ENCODE results near the gene DTX3.
A peak's percentile ranks its signal among the peaks of the same experiment; 100 is the strongest.
"Not testable (repeated sequence)": the region's sequence is repeated elsewhere in the genome, so short reads cannot be mapped to it uniquely, and the experiment has no call there.

The DTX3 gene

GRCh38 chr12:57630891-57631433, 26.3 kb downstream of the DTX3 start:
- 0% methylated on average over 1 of the region's 6 CpGs for WGBS (ENCODE audit: insufficient coverage)
- ChIA-PET POLR2A (no interaction called here), CTCF (interaction anchor here (0.7 to 5.6 kb wide), 9 partner anchors 10 to 176 kb away, joined by 3 to 34 read pairs (median 4); partner anchors contain the start of gene INHBE)
- peaks cover under 1 to 79% (median 47%) of the 10 kb centered on the region in 5 experiments for H3K27me3 ChIP-seq (replicated peaks in 2 of 5; ENCODE audit: control insufficient read depth in 4 of 5, insufficient read depth in 5 of 5, low read length in 4 of 5)
- no peak overlapping the region for H3K27ac ChIP-seq (ENCODE audit: insufficient read depth in 1 of 2, low read depth in 1 of 2, low read length in 2 of 2, poor library complexity in 1 of 2, severe bottlenecking in 2 of 2)
- DNase-seq, result no peak
- H3K4me3 ChIP-seq (ENCODE audit: control insufficient read depth in 1 of 7, extremely low read depth in 1 of 7, insufficient read depth in 4 of 7, low read depth in 2 of 7, low read length in 6 of 7), result no peak overlapping the region
- no peaks in the 10 kb centered on the region for H3K36me3 ChIP-seq (ENCODE audit: control insufficient read depth in 4 of 4, insufficient read depth in 4 of 4, low read length in 3 of 4)
- peaks cover 0 to 4% (median 0%) of the 10 kb centered on the region in 5 experiments for H3K9me3 ChIP-seq (ENCODE audit: control extremely low read depth in 1 of 5, control insufficient read depth in 4 of 5, insufficient read depth in 2 of 5, low read depth in 1 of 5, low read length in 4 of 5)
- H3K4me1 ChIP-seq (ENCODE audit: control extremely low read depth in 1 of 4, control insufficient read depth in 4 of 4, insufficient read depth in 4 of 4, low read length in 3 of 4), result peaks cover 0 to 31% (median 24%) of the 10 kb centered on the region in 4 experiments

DNA sequence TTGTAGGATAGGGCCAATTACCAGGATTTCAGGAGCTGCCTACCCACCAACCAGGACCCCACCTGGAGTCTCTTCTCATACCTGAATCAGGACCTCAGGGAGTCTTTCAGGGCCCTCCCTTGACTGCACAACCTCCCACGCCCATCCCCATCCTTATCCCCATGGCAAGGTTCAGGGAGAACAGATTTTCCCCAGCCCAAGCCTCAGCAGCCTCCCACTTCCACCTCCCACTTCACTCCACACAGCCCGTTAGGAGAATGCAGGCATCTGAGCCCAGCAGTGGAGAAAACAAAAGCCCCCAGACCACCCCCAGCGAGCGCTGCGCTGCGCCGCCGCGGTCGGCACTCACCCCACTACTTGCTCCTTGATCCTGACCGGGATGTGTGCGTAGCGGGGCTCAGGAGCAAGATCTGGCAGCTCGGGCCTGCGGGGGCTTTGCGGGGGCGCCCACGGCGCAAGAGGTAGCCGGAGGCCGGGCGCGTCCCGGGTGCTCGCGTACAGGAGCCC, 27.0 kb downstream of the DTX3 start:
- peaks cover 0 to 73% (median 40%) of the 10 kb centered on the region in 5 experiments for H3K27me3 ChIP-seq (replicated peaks in 2 of 5; ENCODE audit: control insufficient read depth in 4 of 5, insufficient read depth in 5 of 5, low read length in 4 of 5)
- WGBS (ENCODE audit: insufficient coverage), result 12% methylated on average over 16 of the region's 26 CpGs

DNA sequence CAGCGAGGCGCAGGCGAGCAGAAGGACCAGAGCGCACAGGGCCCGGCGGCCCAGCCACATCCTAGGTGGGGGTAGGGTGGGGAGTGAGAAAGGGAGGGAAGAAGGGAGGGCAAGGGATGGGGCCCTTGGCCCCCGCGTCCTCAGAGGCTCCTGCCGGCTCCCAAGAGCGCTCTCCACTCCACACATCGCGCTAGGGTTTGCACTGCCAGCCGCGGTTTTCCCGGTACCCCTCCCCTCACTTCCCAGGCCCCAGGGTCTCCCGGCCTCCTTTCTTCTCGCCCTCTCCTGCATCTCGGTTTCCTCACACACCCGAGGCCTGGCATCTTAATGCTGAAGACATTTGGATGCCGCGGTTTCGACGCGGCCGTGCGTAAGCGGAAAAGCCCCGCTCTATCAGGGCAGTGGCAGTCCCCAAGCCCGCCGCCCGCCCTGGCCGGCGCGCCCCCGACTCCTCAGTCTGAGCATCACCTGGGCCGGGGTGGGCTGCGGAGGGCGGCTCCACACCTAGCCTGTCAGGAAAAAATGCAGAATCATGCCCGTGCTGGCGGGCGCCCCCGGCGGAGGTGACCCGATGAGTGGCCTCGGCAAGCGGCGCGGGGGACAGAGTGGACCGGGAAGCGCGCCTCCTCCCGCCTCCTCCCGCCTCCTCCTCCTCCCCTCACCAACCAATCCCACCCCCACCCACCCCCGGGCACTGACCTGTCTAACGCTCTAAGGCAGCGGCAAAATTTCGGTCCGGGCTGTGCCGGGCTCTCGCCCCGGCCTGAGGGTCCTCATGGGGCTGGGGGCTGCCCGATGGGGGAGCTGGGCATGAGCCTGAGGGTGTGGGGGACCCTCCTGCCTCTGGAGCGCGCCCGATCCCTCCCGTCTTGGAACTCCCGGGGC, 27.7 kb downstream of the DTX3 start:
- ChIA-PET POLR2A (interaction anchor here (1.1 kb wide), 1 partner anchor 12 kb away, joined by 3 read pairs; no protein-coding TSS in a partner anchor), CTCF (interaction anchor here (1.0 to 5.6 kb wide), 14 partner anchors 10 to 101 kb away, joined by 3 to 34 read pairs (median 6); partner anchors contain the start of gene OS9)
- Histone ChIP-seq H3K27me3 (replicated peaks in 2 of 5; ENCODE audit: control insufficient read depth in 4 of 5, insufficient read depth in 5 of 5, low read length in 4 of 5) (peaks cover 0 to 66% (median 36%) of the 10 kb centered on the region in 5 experiments), H3K36me3 (ENCODE audit: control insufficient read depth in 4 of 4, insufficient read depth in 4 of 4, low read length in 3 of 4) (no peaks in the 10 kb centered on the region), H3K4me3 (ENCODE audit: control insufficient read depth in 1 of 7, extremely low read depth in 1 of 7, insufficient read depth in 4 of 7, low read depth in 2 of 7, low read length in 6 of 7) (peak overlapping the region in 6 of 7 experiments; percentile 31 to 73 (median 53)), H3K9me3 (ENCODE audit: control extremely low read depth in 1 of 5, control insufficient read depth in 4 of 5, insufficient read depth in 2 of 5, low read depth in 1 of 5, low read length in 4 of 5) (peaks cover 0 to 4% (median 0%) of the 10 kb centered on the region in 5 experiments), H3K27ac (ENCODE audit: insufficient read depth in 1 of 2, low read depth in 1 of 2, low read length in 2 of 2, poor library complexity in 1 of 2, severe bottlenecking in 2 of 2) (no peak overlapping the region), H3K4me1 (ENCODE audit: control extremely low read depth in 1 of 4, control insufficient read depth in 4 of 4, insufficient read depth in 4 of 4, low read length in 3 of 4) (peaks cover 0 to 31% (median 24%) of the 10 kb centered on the region in 4 experiments)
- peak in 2 of 3 donors; percentile 50 to 56 for DNase-seq
- WGBS (ENCODE audit: insufficient coverage), result under 1% methylated on average over 44 of the region's 67 CpGs

More for the DNA sequence above, 27.0 kb downstream of the DTX3 start:
- ChIA-PET POLR2A (no interaction called here), CTCF (interaction anchor here (1.1 to 5.6 kb wide), 8 partner anchors 10 to 50 kb away, joined by 3 to 34 read pairs (median 5); no protein-coding TSS in a partner anchor)
- Histone ChIP-seq H3K36me3 (ENCODE audit: control insufficient read depth in 4 of 4, insufficient read depth in 4 of 4, low read length in 3 of 4) (no peaks in the 10 kb centered on the region), H3K9me3 (ENCODE audit: control extremely low read depth in 1 of 5, control insufficient read depth in 4 of 5, insufficient read depth in 2 of 5, low read depth in 1 of 5, low read length in 4 of 5) (peaks cover 0 to 4% (median 0%) of the 10 kb centered on the region in 5 experiments), H3K4me1 (ENCODE audit: control extremely low read depth in 1 of 4, control insufficient read depth in 4 of 4, insufficient read depth in 4 of 4, low read length in 3 of 4) (peaks cover 0 to 31% (median 24%) of the 10 kb centered on the region in 4 experiments), H3K4me3 (ENCODE audit: control insufficient read depth in 1 of 7, extremely low read depth in 1 of 7, insufficient read depth in 4 of 7, low read depth in 2 of 7, low read length in 6 of 7) (peak overlapping the region in 4 of 7 experiments; percentile 31 to 73 (median 59)), H3K27ac (ENCODE audit: insufficient read depth in 1 of 2, low read depth in 1 of 2, low read length in 2 of 2, poor library complexity in 1 of 2, severe bottlenecking in 2 of 2) (no peak overlapping the region)
- no peak for DNase-seq

GRCh38 chr12:57632958-57633840, 28.6 kb downstream of the DTX3 start, which contains the start of gene B4GALNT1:
B4GALNT1 (minus strand) TSS chr12:57633201; CDS start chr12:57632132, 1,069 bp downstream.
- CTCF ChIA-PET, result interaction anchor here (1.0 to 3.7 kb wide), 11 partner anchors 11 to 100 kb away, joined by 3 to 17 read pairs (median 6); partner anchors contain the start of gene OS9
- peak; percentile 59 to 72 (median 70) for DNase-seq

DNA sequence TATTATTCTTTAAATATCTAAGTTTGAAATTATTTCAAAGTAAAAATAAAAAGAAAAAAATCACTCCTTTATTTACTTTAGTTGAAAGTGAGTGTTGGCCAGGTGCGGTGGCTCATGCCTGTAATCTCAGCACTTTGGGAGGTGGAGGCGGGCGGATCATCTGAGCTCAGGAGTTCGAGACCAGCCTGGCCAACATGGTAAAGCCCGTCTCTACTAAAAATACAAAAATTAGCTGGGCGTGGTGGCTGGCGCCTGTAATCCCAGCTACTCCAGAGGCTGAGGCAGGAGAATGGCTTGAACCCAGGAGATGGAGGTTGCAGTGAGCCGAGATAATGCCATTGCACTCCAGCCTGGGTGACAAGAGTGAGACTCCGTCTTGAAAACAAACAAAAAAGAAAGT, 32.1 kb downstream of the DTX3 start:
- CTCF ChIA-PET, result interaction anchor here (0.9 to 3.5 kb wide), 8 partner anchors 11 to 186 kb away, joined by 3 to 25 read pairs (median 3); partner anchors contain the start of gene ARHGEF25
- H3K36me3 ChIP-seq (ENCODE audit: control insufficient read depth in 4 of 4, insufficient read depth in 4 of 4, low read length in 3 of 4); H3K27ac ChIP-seq (ENCODE audit: insufficient read depth in 1 of 2, low read depth in 1 of 2, low read length in 2 of 2, poor library complexity in 1 of 2, severe bottlenecking in 2 of 2); H3K4me3 ChIP-seq (ENCODE audit: control insufficient read depth in 1 of 7, extremely low read depth in 1 of 7, insufficient read depth in 4 of 7, low read depth in 2 of 7, low read length in 6 of 7); H3K9me3 ChIP-seq (ENCODE audit: control extremely low read depth in 1 of 5, control insufficient read depth in 4 of 5, insufficient read depth in 2 of 5, low read depth in 1 of 5, low read length in 4 of 5); DNase-seq; POLR2A ChIA-PET: not testable (repeated sequence)
- 98% methylated on average over 8 of the region's 9 CpGs for WGBS (ENCODE audit: insufficient coverage)
- H3K4me1 ChIP-seq (ENCODE audit: control extremely low read depth in 1 of 4, control insufficient read depth in 4 of 4, insufficient read depth in 4 of 4, low read length in 3 of 4), result peaks cover 0 to 18% (median 17%) of the 10 kb centered on the region in 4 experiments
- H3K27me3 ChIP-seq (replicated peaks in 2 of 5; ENCODE audit: control insufficient read depth in 4 of 5, insufficient read depth in 5 of 5, low read length in 4 of 5), result peaks cover 3 to 33% (median 9%) of the 10 kb centered on the region in 5 experiments

More at GRCh38 chr12:57632958-57633840, 28.6 kb downstream of the DTX3 start, which contains the start of gene B4GALNT1:
- peaks cover 0 to 22% (median 18%) of the 10 kb centered on the region in 4 experiments for H3K4me1 ChIP-seq (ENCODE audit: control extremely low read depth in 1 of 4, control insufficient read depth in 4 of 4, insufficient read depth in 4 of 4, low read length in 3 of 4)
- H3K36me3 ChIP-seq (ENCODE audit: control insufficient read depth in 4 of 4, insufficient read depth in 4 of 4, low read length in 3 of 4), result no peaks in the 10 kb centered on the region
- peaks cover 0 to 4% (median 0%) of the 10 kb centered on the region in 5 experiments for H3K9me3 ChIP-seq (ENCODE audit: control extremely low read depth in 1 of 5, control insufficient read depth in 4 of 5, insufficient read depth in 2 of 5, low read depth in 1 of 5, low read length in 4 of 5)
- POLR2A ChIA-PET, result interaction anchor here (1.1 kb wide), 1 partner anchor 12 kb away, joined by 3 read pairs; no protein-coding TSS in a partner anchor
- no peak within 1 kb of the TSS for H3K27ac ChIP-seq (ENCODE audit: insufficient read depth in 1 of 2, low read depth in 1 of 2, low read length in 2 of 2, poor library complexity in 1 of 2, severe bottlenecking in 2 of 2)
- H3K27me3 ChIP-seq (replicated peaks in 2 of 5; ENCODE audit: control insufficient read depth in 4 of 5, insufficient read depth in 5 of 5, low read length in 4 of 5), result peaks cover 0 to 57% (median 34%) of the 10 kb centered on the region in 5 experiments
- 0% methylated on average over 28 of the region's 58 CpGs for WGBS (ENCODE audit: insufficient coverage)
- peak within 1 kb of the TSS in 6 of 7 experiments; percentile 31 to 73 (median 53) for H3K4me3 ChIP-seq (ENCODE audit: control insufficient read depth in 1 of 7, extremely low read depth in 1 of 7, insufficient read depth in 4 of 7, low read depth in 2 of 7, low read length in 6 of 7)

DNA sequence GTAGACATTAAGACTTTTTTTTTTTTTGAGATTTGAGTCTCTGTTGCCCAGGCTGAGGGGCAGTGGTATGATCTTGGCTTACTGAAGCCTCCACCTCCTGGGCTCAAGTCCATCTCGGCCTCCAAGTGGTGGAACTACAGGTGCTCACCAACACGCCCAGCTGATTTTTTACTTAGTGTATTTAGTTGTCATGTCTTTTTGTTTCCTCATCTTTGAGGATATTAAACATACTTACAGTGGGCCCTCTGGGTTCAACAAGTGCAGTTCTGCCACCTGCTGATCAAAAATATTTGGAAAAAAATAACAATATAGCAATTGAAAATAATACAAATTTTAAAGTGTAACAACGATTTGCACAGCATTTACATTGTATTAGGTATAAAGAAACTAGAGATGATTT, 32.7 kb downstream of the DTX3 start:
- POLR2A ChIA-PET, result no interaction called here
- Histone ChIP-seq H3K27ac (ENCODE audit: insufficient read depth in 1 of 2, low read depth in 1 of 2, low read length in 2 of 2, poor library complexity in 1 of 2, severe bottlenecking in 2 of 2) (no peak overlapping the region), H3K9me3 (ENCODE audit: control extremely low read depth in 1 of 5, control insufficient read depth in 4 of 5, insufficient read depth in 2 of 5, low read depth in 1 of 5, low read length in 4 of 5) (no peaks in the 10 kb centered on the region), H3K36me3 (ENCODE audit: control insufficient read depth in 4 of 4, insufficient read depth in 4 of 4, low read length in 3 of 4) (no peaks in the 10 kb centered on the region), H3K4me1 (ENCODE audit: control extremely low read depth in 1 of 4, control insufficient read depth in 4 of 4, insufficient read depth in 4 of 4, low read length in 3 of 4) (peaks cover 0 to 12% (median 11%) of the 10 kb centered on the region in 4 experiments), H3K4me3 (ENCODE audit: control insufficient read depth in 1 of 7, extremely low read depth in 1 of 7, insufficient read depth in 4 of 7, low read depth in 2 of 7, low read length in 6 of 7) (no peak overlapping the region), H3K27me3 (replicated peaks in 2 of 5; ENCODE audit: control insufficient read depth in 4 of 5, insufficient read depth in 5 of 5, low read length in 4 of 5) (peaks cover 3 to 27% (median 7%) of the 10 kb centered on the region in 5 experiments)
- peak in 2 of 3 donors; percentile 34 to 45 for DNase-seq
- WGBS (ENCODE audit: insufficient coverage), result no CpG with 5 or more reads among the region's 3 CpGs
- CTCF ChIA-PET, result interaction anchor here (0.9 to 3.5 kb wide), 11 partner anchors 12 to 187 kb away, joined by 3 to 25 read pairs (median 3); partner anchors contain the start of gene ARHGEF25
